Measurements from ENCODE around the gene KPTN. TPM values are rescaled to one million over a fixed set of nuclear protein-coding genes. Genes with fewer than 3 reads are reported as not detected.

The KPTN gene
- total RNA-seq, 1 experiment from 2014 or later = 23.8 TPM

DNA sequence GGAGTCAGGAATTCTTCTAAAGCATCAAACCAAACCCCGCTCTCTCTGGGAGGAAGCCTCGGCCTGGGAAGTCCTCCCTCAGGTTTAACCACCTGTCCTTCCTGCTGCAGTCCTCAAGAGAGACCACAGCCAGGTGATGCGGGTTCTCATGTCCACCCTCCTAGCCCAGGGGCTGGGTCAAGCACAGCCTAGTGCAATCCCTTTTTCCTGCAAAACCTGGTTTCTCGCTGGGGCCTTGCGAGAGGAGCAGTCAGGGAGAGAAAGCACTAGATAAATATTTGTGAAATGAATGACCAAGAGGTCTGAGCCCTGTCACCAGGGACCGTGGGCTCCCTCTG is 14.7 kb downstream of the KPTN start:
- intact Hi-C loops (cut with micrococcal nuclease) = no loop called here
- no peak for DNase-seq (ENCODE audit: low read depth, low spot score)

More for the DNA sequence above, 14.7 kb downstream of the KPTN start:
- no peaks in the 10 kb centered on the region for H3K36me3 ChIP-seq (ENCODE audit: control insufficient read depth in 1 of 2, insufficient read depth in 2 of 2, low read length in 2 of 2)
- ChIA-PET CTCF (no interaction called here), RAD21 (ENCODE audit: low non-redundant PET in 1 of 2, low total read pairs in 2 of 2, uncharacterized antibody in 2 of 2, unreplicated experiment in 2 of 2) (no interaction called here), POLR2A (no interaction called here)
- no peak overlapping the region for H2AFZ ChIP-seq (ENCODE audit: low read depth, low read length, poor library complexity, severe bottlenecking)
- H3K9me3 ChIP-seq (ENCODE audit: control insufficient read depth in 1 of 2, insufficient read depth in 1 of 2, low read depth in 1 of 2, low read length in 2 of 2) = no peaks in the 10 kb centered on the region
- H3K27ac ChIP-seq (ENCODE audit: low read depth, low read length) = no peak overlapping the region
- no peaks in the 10 kb centered on the region for H3K79me2 ChIP-seq (ENCODE audit: insufficient read depth, low read length)
- ATAC-seq = no peak
- no peaks in the 10 kb centered on the region for H3K9me2 ChIP-seq (ENCODE audit: insufficient read depth)
- TF ChIP-seq YY1 (IDR thresholded peaks at IDR 0.05; ENCODE audit: extremely low read depth, insufficient replicate concordance, low read depth, low read length) (no peak), ZNF274 (IDR thresholded peaks at IDR 0.05; ENCODE audit: low read depth, low read length) (no peak), RAD21 (IDR thresholded peaks at IDR 0.05; ENCODE audit: low read depth) (no peak), SIN3A (IDR thresholded peaks at IDR 0.05; ENCODE audit: low read depth) (no peak), CEBPB (IDR thresholded peaks at IDR 0.05; ENCODE audit: low read depth) (no peak), POLR2AphosphoS5 (IDR thresholded peaks at IDR 0.05; ENCODE audit: low read depth, low read length) (no peak), ELF1 (IDR thresholded peaks at IDR 0.05; ENCODE audit: borderline replicate concordance, low read depth) (no peak), SRF (IDR thresholded peaks at IDR 0.05; ENCODE audit: low read depth) (no peak), FOSL1 (IDR thresholded peaks at IDR 0.05; ENCODE audit: low read depth) (no peak), POLR2A (IDR thresholded peaks at IDR 0.05; ENCODE audit: borderline replicate concordance, extremely low read depth, insufficient read depth, insufficient read length) (no peak), SP1 (IDR thresholded peaks at IDR 0.05; ENCODE audit: low read depth) (no peak), ATF3 (IDR thresholded peaks at IDR 0.05) (no peak), EGR1 (IDR thresholded peaks at IDR 0.05; ENCODE audit: low read depth) (no peak)
- TF ChIP-seq, protein P1, sequence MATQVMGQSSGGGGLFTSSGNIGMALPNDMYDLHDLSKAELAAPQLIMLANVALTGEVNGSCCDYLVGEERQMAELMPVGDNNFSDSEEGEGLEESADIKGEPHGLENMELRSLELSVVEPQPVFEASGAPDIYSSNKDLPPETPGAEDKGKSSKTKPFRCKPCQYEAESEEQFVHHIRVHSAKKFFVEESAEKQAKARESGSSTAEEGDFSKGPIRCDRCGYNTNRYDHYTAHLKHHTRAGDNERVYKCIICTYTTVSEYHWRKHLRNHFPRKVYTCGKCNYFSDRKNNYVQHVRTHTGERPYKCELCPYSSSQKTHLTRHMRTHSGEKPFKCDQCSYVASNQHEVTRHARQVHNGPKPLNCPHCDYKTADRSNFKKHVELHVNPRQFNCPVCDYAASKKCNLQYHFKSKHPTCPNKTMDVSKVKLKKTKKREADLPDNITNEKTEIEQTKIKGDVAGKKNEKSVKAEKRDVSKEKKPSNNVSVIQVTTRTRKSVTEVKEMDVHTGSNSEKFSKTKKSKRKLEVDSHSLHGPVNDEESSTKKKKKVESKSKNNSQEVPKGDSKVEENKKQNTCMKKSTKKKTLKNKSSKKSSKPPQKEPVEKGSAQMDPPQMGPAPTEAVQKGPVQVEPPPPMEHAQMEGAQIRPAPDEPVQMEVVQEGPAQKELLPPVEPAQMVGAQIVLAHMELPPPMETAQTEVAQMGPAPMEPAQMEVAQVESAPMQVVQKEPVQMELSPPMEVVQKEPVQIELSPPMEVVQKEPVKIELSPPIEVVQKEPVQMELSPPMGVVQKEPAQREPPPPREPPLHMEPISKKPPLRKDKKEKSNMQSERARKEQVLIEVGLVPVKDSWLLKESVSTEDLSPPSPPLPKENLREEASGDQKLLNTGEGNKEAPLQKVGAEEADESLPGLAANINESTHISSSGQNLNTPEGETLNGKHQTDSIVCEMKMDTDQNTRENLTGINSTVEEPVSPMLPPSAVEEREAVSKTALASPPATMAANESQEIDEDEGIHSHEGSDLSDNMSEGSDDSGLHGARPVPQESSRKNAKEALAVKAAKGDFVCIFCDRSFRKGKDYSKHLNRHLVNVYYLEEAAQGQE (IDR thresholded peaks at IDR 0.05; ENCODE audit: low read depth) = no peak
- TF ChIP-seq, protein P2, sequence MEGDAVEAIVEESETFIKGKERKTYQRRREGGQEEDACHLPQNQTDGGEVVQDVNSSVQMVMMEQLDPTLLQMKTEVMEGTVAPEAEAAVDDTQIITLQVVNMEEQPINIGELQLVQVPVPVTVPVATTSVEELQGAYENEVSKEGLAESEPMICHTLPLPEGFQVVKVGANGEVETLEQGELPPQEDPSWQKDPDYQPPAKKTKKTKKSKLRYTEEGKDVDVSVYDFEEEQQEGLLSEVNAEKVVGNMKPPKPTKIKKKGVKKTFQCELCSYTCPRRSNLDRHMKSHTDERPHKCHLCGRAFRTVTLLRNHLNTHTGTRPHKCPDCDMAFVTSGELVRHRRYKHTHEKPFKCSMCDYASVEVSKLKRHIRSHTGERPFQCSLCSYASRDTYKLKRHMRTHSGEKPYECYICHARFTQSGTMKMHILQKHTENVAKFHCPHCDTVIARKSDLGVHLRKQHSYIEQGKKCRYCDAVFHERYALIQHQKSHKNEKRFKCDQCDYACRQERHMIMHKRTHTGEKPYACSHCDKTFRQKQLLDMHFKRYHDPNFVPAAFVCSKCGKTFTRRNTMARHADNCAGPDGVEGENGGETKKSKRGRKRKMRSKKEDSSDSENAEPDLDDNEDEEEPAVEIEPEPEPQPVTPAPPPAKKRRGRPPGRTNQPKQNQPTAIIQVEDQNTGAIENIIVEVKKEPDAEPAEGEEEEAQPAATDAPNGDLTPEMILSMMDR (IDR thresholded peaks at IDR 0.05 in 2 of 3, conservative IDR thresholded peaks at IDR 0.05 in 1 of 3; ENCODE audit: borderline replicate concordance in 1 of 3, insufficient read depth in 1 of 3, low read depth in 2 of 3, low read length in 2 of 3) = no peak
- H3K4me2 ChIP-seq (ENCODE audit: low read length) = no peak overlapping the region
- no peak overlapping the region for H3K9ac ChIP-seq (ENCODE audit: low read length)
- peaks cover 0 to 15% of the 10 kb centered on the region in 2 experiments; a peak in 3 of 4 replicates for H3K4me1 ChIP-seq (ENCODE audit: control insufficient read depth in 1 of 2, insufficient read depth in 2 of 2, low read length in 2 of 2)
- BruUV-seq (replicated peaks) = no TSS peak
- H4K20me1 ChIP-seq (ENCODE audit: insufficient read depth) = no peaks in the 10 kb centered on the region
- H3K27me3 ChIP-seq (ENCODE audit: insufficient read depth, low read length) = peaks cover 40% of the 10 kb centered on the region
- H3K4me3 ChIP-seq (replicated peaks in 1 of 2; ENCODE audit: low read depth in 1 of 2, low read length in 2 of 2) = no peak overlapping the region

Data from HCT116 (cell line).